Hematopoietic multipotent progenitor cell (in vitro differentiated cells): ENCODE data around the gene KLHL21. TPM values are rescaled to one million over a fixed set of nuclear protein-coding genes. Genes with fewer than 3 reads are reported as not detected.

Source experiments
- DNase-seq, 3 donors: peaks; one replicate each; pipeline ENCODE4 v3.0.0-alpha.2; 2011 to 2015; ENCODE audit warnings: low read depth in 2 of 3, low spot score in 2 of 3
- total RNA-seq: library from RNA; depleted of rRNA; stranded (reverse); fragments of >200 nt; gene quantifications from one replicate; pipeline ENCODE4 v1.2.3, GENCODE V29; 2012

Gene KLHL21
- total RNA-seq, 1 donor: 41.7 TPM

DNA sequence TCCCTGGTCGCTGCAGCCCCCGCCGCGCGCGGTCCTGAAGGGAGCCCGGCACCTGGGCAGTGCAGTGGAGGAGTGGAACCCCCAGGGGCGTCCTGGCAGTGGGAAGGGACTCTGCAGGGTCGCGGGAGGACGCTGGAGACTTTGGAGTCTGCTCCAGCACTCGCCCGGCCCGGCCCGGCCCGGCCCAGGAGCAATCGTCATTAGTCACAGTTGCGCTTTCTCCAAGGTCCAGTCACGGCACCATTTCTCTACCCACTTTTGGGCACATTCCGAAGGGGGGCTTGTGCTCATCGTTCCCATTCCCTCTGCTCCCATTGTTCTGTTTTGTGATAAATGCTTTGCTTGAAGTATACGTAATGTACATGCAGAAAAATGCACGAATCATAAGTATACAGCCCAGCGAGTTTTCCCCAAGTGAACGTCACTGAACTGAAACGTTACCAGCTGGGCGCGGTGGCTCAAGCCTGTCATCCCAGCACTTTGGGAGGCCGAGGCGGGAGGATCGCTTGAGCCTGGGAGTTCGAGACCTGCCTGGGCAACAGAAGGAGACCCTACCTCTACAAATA, 23.0 kb upstream of the KLHL21 start:
- DNase-seq: peak in 1 of 3 donors; percentile 49

DNA sequence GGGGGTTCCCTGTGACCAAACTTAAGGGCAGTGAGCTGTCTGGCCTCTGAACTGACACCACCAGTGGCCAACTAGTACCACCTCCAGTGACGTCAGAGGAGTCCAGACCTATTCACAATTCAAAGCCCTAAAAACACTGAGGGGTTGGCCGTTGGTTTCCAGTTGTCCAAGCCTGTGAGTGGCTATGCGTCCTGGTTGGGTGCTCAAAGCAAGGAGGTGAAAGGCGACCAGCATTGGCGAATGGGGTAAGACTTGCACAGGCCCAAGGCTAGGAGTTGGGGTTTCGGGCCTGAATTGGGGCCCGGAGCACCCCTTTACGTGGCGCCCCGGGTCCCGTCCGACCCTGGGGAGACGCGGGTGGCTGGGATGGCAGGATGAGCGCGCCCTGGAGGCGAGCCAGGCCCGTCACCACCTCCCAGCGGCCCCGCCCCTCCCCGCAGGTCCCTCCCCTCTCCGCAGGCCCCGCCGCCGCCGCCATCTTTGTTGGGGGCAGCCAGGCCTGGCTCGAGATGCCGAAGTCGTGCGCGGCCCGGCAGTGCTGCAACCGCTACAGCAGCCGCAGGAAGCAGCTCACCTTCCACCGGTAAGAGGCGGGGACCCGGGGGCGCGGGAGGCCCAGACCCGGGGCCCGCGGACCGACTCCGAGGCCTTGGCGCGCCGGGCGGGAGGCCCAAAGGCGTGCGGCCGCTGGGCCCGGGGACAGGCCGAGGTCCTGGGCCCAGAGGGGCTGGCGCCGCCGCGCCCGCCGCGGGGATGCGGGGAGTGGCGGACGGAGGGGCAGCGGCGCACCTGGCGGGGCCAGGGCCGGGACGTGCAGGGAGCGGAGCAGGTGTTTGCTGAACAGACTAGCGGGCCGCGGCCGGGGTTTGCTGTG, 22.3 kb upstream of the KLHL21 start, which contains the start of gene THAP3:
Gene THAP3, plus strand, starts transcription at position 159 of the 874 bp plus-strand sequence. Its CDS starts 351 bp downstream, at position 510.
- DNase-seq: peak; percentile 76 to 85 (median 84)

DNA sequence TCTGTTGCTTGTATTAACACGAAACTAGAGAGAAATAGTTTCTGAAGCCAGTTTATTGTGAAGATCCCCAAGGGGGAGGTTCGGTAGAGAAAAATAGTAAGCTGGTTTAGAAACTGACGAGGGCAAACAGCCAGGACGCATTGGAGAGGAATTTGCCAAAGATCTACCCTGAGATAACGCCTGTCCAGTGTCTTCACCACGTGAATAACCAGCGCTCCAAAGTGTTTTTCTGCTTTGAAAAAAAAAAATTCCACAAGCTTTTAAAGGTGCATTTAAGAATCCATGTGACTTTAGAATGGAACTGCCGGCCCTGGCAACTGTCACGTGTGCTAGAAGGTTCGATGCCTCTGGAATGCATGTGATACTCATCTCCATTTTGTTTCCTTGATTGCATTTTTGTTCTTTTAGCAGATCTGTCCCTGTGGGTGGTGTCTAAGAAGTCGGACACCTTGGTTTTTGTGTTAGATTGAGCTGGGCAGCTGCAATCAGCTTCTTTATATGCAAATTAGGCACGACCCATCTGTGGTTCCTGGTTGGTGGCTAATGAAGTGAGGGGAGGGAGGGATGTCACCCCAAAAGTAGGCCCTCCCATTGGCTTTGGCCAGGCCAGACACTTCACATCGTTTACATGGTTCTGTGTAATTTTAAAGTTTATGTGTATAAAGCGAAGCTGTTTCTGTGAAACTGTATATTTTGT, 20.7 kb upstream of the KLHL21 start:
- DNase-seq: no peak

DNA sequence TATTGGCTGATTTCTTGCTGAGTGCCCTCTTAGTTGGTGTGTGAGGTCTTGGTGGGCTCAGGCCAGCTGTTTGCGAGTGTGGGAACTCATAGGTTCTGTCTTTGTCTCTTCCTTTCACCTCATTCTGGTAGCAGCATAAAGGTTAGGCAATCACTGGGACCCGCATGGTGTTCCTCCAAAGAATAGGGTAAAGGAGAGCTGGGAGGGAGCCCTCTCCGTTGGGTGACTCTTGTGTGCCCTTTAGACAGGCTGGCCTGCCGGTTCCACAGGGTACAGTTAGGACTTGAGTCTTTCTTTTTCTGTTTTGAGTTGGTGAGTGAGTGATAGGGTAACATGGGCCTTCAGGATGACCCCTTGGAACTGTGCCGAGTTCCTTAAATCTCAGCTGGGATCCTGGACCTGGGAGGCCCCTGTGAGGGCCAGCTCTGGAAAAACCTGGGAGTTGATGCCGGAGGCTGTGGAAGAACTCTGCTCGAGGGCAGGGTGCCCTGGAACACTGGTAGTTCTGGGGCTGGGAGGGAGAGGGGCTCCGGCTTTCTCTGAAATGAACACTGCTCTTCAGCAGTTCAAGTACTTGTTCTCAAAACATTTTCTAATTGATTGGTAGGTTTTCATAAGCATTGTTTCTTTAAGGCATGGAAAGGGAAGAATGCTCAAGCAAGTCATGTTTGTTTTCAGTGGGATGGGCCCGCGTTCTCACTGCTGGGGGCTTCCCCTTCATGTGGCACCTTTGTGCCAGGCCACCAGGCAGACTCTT, 19.9 kb upstream of the KLHL21 start:
- DNase-seq: no peak

DNA sequence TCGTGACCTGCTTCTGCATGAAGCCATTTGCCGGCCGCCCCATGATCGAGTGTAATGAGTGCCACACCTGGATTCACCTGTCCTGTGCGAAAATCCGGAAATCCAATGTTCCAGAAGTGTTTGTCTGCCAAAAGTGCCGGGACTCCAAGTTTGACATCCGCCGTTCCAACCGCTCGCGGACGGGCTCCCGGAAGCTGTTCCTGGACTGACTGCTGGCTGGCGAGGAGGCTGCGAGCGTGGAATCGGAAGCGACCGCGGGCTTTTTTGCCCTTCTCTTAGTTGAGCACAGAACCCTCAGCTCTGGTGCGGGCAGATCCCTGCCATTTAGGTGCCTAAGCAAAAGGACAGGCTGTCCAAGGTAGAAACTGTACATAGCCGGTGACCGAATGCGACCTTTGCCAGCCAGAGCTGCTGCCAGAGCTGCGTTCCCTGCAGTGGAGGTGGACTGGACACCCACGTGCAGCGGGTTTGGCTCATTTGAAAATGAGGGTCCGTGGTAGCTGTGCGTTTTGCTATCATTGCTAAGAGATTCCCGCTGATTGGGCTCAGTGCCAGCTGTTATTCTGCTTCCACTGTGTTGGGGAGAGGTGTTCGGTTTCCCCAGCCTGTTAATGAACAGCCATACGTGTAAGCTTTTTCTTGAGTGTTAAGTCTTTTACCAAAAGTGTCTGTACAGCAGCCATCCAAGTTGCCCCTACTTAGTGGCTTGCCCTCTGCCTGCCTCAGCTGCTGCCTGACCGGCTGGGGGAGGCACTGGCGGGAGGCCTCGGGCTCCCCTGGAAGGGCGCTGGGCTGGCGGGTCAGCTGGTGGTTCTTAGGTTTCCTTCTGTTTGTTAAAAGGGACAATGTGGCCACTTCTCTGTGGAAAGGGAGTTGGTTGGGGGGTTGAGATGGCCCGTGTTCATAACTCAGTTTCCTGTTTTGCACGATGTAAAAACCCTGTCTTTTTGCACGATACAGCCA, 19.0 kb upstream of the KLHL21 start:
- DNase-seq: no peak

DNA sequence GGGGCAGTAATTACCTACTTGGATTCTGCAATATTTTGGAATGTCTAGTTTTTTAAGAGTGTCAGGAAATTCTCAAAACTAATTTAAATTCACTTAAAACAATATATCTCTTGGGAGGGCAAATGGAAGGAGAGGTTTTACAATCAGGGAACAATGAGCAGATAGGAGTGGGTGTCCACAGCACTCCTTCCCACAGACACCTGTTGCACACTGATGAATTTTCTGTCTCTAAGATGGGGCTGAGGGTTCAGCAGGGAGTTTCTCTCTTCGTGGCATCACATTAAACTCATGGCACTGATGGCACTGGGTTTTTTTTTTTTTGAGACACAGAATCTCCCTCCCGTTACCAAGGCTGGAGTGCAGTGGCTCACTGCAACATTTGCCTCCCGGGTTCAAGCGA, 16.4 kb upstream of the KLHL21 start:
- DNase-seq: no peak

DNA sequence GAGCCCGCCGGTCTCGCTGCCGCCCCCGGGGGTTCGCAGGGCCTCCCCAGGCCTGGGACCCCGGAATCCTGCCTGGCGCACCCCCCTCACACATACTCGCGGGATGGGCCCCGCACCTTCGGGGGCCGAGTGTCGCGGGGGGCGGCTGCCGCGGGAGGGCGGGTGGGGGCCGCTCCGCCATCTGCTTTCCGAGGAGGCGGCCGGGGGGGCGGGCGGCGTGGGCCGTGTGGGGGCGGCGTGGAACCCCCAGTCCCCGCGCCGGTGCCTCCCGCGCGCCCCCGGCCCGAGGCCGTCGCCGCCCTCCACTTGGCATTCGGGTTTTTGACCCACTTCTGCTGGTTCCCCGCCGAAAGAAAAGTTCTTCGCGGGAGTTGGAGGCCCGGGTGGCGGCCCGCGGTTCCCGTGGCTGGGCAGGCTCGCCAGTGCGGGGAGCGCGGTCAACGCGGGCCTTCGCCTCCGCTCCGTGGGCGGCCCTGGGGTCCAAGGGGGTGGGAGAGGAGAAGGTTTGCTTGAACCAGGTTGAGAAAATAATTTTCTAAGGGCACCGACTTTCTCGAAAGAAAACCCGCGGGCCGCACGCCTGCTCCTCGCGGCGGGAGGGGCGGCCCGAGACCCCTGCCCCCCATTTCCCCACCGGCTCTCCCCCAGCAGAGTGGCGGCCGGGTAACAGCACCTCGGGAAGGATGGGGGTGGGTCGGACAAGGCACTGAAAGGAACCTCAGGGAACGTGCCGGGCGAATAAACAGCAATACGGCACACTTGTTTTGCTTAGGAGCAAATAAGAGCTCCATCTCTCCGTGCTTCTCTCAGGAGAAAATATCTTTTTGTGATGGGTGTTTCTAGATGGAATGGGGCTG, 12.5 kb upstream of the KLHL21 start:
- no peak for DNase-seq

DNA sequence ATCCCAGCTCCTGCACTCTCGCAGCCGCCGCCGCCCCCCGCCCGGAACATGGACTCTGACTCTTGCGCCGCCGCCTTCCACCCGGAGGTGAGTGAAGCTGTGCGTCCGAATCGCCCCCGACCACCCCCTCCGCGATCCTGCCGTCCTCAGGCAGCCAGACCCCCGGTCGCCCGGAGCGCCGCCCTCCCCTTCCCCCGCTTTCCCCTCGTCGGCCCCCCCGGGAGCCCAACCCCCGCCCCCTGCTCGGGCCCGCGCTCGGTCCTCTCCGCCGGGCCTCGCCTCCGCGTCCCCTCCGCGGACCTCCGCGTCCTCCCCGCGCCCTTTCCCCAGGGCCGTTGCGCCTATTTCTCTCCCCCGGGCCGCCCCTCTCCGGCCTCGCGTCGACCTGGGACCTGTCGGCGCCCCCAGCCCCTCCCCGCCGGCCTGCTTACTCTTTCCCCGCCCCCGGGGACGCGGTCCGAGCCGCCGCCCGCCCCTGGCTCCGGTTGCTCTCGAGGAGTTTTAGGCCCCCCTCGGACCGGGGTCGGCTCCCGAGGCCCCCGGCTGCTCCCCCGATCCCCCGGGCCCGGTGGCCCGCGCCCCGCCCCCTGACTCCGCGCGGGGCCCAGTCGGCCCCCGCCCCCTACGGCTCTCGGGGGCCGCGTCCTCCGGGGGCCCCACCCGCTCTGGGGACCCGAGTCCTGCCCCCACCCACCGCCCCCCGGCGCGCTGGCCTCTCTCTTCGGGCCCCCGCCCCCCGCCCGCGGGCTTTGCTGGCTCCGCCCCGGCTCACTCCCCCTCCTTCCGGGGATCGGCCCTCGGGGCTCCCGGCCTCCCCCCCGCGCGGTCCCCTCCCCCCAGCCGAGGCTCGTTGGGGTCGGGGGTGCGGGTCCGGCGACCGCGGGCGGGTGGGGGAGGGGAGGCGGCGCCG, 11.6 kb upstream of the KLHL21 start:
- no peak for DNase-seq

DNA sequence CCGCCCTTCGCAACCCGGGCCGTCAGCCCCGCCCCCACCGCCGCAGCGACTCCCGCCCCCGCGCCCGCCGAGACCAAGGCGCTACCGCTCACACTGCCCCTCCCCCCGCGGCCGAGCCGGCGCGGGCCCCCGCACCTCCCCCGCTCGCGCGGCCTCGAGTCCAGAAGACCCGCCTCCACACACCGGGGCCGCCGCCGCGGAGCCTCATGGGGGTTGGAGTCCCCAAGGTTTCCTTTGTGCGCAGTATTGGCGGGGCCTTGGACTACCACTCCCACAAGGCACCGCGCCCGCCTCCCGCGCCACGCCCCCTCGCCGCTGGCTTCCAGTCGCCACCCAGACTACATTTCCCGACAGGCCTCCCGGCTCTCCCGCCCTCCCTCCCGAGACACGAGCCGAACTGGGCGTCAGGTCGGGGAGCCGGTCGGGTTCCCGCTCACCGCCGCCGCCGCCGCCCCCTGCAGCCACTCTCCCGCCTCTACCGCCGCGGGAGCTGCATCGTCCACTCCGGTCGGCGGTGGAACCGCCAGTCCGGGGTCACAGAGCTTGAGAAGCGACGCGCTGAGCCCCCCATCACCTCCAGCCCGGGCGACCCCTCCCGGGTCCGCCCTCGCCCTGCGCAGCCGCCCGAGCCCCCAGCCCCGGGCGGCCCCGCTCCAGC, 10.8 kb upstream of the KLHL21 start, which contains the start of gene PHF13:
Gene PHF13, plus strand, starts transcription at position 371 of the 658 bp plus-strand sequence. CDS start 336 bp downstream, outside the sequence.
- peak; percentile 94 to 99 (median 98) for DNase-seq

DNA sequence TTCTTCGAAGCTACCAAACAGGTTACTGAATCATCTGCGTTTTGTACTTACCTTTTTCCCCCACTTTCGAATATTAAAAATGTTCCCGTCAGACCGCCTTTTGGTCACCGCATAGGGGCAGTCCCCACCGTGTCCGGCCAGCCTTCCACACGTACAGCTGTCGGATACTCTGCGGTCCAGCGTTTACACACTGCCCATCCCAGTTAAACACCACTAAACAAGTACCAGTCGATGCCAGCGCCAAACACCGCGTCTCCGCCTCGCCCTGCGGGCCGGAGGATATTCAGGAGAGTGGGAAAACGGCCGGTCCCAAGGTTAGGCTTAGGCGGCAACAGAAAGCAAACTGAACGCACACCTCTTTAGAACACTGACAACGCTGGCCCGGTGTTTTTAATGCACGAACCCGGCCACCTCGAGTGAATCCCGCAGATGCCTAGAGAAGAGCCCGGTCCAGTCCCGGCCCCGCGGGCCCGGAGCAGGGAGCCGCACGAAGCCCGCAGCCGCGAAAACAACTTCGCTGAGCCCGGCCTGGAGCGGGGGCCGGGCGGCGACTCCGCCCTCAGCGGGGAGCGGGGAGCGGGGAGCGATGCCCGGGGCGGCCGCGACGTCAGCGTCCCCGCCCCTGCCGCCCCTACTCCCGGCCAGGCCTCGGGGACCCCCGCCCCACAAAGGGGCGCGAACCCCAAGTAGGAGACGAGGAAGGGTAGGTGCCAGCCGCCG, 10.1 kb upstream of the KLHL21 start:
- no peak for DNase-seq

DNA sequence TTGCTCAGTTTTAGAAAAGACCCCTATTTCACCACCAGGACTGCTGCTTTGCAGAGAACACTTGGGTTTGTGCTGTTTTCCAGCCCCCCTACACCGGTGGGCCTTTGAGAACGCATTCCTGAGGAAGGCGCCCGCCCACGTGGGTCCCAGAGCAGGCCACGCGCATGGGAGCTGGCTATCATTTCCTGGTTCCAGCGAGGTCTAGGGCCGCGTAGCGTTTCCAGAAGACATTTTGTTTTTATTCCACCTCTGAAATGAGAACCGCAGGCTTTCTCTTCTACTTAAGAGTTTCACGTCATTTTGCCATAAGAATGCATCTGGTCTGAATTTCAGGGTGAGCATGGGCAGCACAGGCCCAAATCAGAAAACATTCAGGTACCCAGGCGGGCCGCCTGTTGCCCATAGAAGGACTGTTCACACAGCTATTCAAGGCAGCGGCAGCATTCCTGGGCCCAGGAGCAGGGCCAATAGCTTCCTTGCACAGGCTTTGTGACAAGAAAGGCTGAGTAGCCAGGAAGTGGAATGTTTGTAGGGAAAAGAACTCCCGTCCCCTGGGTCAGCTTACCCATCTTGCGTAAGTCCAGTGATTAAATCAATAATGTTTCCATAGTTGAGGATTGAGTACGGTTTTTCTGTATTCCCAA, 1.4 kb upstream of the KLHL21 start:
- no peak for DNase-seq

DNA sequence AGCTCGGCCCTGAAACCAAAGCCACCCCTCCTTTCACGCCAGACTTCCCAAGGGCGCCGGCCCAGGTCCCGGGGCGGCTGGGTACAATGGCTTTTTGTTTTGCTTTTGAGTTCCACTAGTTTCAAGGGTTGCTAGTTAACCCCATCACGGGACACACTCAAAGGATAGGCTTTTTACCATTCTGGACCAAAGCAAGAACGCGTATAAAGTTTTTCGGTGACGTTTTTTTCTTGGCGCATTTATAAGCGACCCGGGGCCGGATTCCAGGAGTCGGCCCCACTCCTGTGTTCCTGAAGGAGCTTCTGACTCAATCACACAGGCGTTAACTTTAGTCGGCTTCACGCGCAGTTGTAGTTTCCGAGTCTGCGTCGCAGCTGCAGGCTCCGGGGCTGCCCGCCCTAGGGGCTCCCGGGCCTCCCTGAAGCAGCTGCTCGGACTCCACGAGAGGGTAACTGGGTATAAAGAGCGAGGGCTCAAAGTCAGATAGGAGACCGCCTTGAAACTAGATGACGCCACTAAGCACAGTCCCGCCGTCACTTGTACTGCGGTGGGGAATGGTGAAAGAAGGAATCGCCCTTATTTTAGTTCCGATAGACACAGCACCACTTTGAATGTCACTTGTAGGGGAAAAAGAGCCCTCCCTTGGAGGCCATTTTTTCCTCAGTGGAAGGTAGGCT, 707 bp upstream of the KLHL21 start:
- peak; percentile 52 to 79 (median 60) for DNase-seq

DNA sequence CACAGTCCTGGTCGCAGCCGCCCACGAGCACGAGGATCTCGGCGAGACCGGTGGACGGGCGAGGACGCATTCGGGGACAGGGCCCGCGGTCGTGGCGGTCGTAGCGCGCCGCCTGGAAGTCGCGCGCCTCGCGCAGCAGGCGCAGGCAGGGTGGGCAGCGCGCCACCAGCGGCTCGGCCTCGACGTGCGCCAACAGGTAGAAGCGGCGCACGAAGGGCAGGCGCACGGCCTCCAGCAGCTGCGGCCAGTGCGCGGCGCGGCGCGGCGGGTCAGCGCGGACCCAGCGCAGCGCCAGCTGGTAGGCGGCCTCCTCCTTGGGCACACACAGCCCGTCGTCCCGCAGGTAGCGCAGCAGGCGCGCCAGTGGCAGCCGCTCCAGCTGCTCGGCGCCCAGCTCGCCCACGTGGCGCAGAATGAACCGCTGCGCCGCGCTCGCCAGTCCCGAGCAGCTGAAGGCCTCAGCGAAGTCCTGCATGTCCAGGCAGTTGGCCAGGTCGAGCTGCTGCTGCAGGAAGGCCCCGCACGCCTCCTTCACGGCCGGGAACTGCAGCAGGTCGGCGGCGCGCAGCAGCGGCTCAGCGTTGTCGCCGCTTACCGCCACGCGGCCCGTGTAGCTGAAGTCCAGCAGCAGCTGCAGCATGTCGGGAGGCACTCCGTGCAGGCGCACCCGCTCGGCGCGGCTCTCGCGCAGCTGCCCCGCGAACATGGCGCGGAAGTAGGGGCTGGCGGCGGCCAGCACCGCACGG, 573 bp downstream of the KLHL21 start:
- DNase-seq: no peak

DNA sequence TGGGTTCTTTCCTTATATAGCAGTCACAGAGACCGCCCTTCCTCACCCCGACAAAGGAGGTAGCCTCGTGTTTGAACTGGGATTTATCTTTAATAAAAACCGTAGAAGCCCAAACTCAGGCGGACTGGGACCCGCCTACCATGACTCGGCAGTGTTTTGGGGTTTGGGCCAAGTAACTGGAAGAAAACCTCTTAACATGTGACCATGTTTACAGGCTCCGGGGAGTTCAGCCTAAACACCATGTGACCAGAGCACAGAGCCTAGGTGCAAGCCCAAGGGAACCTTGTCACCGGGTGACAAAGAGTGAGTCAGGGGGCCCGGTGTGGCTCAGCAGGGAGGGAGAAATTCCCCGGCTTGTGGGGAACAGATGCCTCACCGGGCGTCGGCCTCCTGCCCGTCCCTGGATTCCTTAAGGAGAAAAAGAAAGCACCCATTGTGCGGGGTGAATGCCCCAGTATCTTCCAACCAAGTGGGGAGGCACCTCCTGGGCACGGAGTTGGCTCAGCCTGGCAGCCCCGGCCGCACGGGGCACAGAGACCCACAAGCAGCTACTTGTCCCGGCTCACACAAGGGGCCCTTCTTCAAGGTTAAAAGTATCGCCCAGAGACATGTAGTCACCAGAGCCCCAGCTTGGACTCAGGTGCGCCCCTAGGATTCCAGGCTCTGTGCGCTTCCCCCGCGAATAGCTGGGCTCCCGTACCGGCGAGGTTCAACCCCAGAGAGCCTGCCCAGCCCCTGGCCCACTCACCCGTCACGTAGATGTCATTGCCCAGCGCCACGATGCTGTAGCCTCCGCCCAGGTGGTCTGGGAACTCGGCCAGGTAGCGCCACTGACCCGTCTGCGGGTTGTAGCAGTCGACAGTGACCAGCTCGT, 1.4 kb downstream of the KLHL21 start:
- DNase-seq: peak; percentile 39 to 91 (median 85)
